SK-N-SH (cell line): Measurements from ENCODE around the gene TBL3.

ENCODE experiments used
- EZH2phosphoT487 ChIP-seq: fragments of 200-600 bp; sonication (generic); IDR thresholded peaks from 2 replicates; pipeline ENCODE4 v1.6.1; 2017; ENCODE audit warnings: low read depth, mixed run types, mild to moderate bottlenecking, antibody characterized with exemption, moderate library complexity, borderline replicate concordance
- FOXM1 ChIP-seq: IDR thresholded peaks from 2 replicates; pipeline ENCODE4 v1.4.0; 2012; ENCODE audit warnings: low read depth, mild to moderate bottlenecking
- JUND ChIP-seq: IDR thresholded peaks from 2 replicates; pipeline ENCODE4 v1.4.0; 2012
- MXI1 ChIP-seq: IDR thresholded peaks from 2 replicates; pipeline ENCODE4 v1.6.1; 2012; ENCODE audit warnings: mild to moderate bottlenecking, low read depth, low read length, improper control_type of control experiment
- NRF1 ChIP-seq: IDR thresholded peaks from 2 replicates; pipeline ENCODE4 v1.6.1; 2012; ENCODE audit warnings: low read depth, mild to moderate bottlenecking, low read length
- POLR2AphosphoS5 ChIP-seq: IDR thresholded peaks from 2 replicates; pipeline ENCODE4 v1.6.1; 2012; ENCODE audit warnings: low read depth, low read length
- RAD21 ChIP-seq: IDR thresholded peaks from 2 replicates; pipeline ENCODE4 v1.6.1; 2012; ENCODE audit warnings: mild to moderate bottlenecking, low read length
- RCOR1 ChIP-seq: fragments of 150-350 bp; IDR thresholded peaks from 2 replicates; pipeline ENCODE4 v1.6.1; 2017; ENCODE audit warnings: antibody characterized with exemption, low read length
- TCF12 ChIP-seq: IDR thresholded peaks from 2 replicates; pipeline ENCODE4 v1.4.0; 2012
- USF2 ChIP-seq: fragments of 150-350 bp; IDR thresholded peaks from 2 replicates; pipeline ENCODE4 v1.6.1; 2017; ENCODE audit warnings: antibody characterized with exemption, low read length, low read depth, borderline replicate concordance
- YY1 ChIP-seq: IDR thresholded peaks from 2 replicates; pipeline ENCODE4 v1.4.0; 2012; ENCODE audit warnings: low read depth, mild to moderate bottlenecking
- TF ChIP-seq, protein P1 (sequence below): fragments of 200-600 bp; sonication (generic); IDR thresholded peaks from 2 replicates; pipeline ENCODE4 v1.6.1; 2017; ENCODE audit warnings: antibody characterized with exemption, mild to moderate bottlenecking, moderate library complexity

DNA sequence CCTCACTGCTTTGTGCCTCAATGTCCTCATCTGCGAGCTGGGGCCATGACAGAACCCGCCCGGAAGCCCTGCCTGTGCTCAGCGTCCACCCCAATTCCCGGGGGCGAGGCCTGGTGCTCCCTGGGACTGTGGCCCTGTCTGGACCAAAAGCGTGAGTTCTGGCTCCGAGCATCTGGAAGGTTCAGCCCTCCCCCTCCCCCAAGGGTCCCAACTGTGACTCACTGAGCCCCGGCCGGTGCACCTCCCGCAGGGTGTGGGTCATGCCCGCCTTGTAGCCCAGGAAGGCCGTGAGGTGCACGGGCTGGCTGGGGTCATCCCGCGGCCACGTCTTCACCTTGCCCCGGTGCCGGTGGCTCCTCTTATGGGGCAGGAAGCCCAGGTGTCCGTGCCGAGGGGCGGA lies 18.1 kb upstream of the TBL3 start:
- TF ChIP-seq NRF1 (no peak), POLR2AphosphoS5 (no peak), EZH2phosphoT487 (no peak), TCF12 (no peak), YY1 (no peak), RCOR1 (no peak), FOXM1 (no peak), RAD21 (no peak), MXI1 (no peak), JUND (no peak), USF2 (no peak)
- TF ChIP-seq, protein P1, sequence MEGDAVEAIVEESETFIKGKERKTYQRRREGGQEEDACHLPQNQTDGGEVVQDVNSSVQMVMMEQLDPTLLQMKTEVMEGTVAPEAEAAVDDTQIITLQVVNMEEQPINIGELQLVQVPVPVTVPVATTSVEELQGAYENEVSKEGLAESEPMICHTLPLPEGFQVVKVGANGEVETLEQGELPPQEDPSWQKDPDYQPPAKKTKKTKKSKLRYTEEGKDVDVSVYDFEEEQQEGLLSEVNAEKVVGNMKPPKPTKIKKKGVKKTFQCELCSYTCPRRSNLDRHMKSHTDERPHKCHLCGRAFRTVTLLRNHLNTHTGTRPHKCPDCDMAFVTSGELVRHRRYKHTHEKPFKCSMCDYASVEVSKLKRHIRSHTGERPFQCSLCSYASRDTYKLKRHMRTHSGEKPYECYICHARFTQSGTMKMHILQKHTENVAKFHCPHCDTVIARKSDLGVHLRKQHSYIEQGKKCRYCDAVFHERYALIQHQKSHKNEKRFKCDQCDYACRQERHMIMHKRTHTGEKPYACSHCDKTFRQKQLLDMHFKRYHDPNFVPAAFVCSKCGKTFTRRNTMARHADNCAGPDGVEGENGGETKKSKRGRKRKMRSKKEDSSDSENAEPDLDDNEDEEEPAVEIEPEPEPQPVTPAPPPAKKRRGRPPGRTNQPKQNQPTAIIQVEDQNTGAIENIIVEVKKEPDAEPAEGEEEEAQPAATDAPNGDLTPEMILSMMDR, result no peak
